A549 (cell line): ENCODE data around the gene PIK3C3.

Source experiments
- CHD4 ChIP-seq: fragments of 200-600 bp; sonication (generic); IDR thresholded peaks from 2 replicates; pipeline ENCODE4 v1.6.1; 2016; ENCODE audit warnings: antibody characterized with exemption, mild to moderate bottlenecking, borderline replicate concordance
- KDM1A ChIP-seq: fragments of 200-600 bp; sonication (generic); IDR thresholded peaks from 2 replicates; pipeline ENCODE4 v1.6.1; 2016; ENCODE audit warnings: low read depth, mild to moderate bottlenecking
- RARB ChIP-seq: fragments of 250-450 bp; sonication (Bioruptor Pico); IDR thresholded peaks from 2 replicates; pipeline ENCODE4 v1.8.0; 2021; ENCODE audit warnings: mild to moderate bottlenecking, moderate library complexity
- SREBF2 ChIP-seq: fragments of 450-650 bp; IDR thresholded peaks from 2 replicates; pipeline ENCODE4 v1.6.1; 2014; ENCODE audit warnings: mild to moderate bottlenecking, moderate library complexity
- TF ChIP-seq, protein P1 (sequence below): fragments of >200 bp; sonication (Bioruptor Twin); formaldehyde crosslinking; IDR thresholded peaks from 3 replicates; pipeline ENCODE4 v1.5.1; 2016
- TF ChIP-seq, protein P2 (sequence below): fragments of 250-450 bp; sonication (Bioruptor Pico); IDR thresholded peaks from 2 replicates; pipeline ENCODE4 v1.5.0; 2021; ENCODE audit warnings: mild to moderate bottlenecking, moderate library complexity, borderline replicate concordance
- TF ChIP-seq, protein P3 (sequence below): fragments of 200-600 bp; sonication (generic); IDR thresholded peaks from 2 replicates; pipeline ENCODE4 v1.6.1; 2016; ENCODE audit warnings: antibody characterized with exemption, mild to moderate bottlenecking, moderate library complexity

DNA sequence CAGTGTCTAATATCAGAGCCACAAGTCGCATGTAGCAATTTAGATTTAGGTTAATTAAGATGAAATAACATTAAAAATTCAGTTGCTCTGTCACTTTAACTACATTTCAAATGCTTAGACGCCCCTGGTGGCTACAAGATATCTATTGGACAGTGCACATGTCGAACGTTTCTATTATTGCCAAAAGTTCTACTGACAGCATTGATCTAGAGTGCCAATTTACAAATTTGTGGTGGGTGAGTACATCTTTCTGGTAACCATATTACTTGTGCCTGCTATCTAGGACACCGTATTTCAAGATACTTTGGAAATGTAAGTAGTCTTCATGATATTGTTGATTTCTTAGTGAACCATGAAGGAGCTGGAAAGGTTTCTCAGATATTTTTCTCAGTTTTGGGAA, 20.2 kb downstream of the PIK3C3 start:
- no peak for TF ChIP-seq CHD4
- TF ChIP-seq, protein P1, sequence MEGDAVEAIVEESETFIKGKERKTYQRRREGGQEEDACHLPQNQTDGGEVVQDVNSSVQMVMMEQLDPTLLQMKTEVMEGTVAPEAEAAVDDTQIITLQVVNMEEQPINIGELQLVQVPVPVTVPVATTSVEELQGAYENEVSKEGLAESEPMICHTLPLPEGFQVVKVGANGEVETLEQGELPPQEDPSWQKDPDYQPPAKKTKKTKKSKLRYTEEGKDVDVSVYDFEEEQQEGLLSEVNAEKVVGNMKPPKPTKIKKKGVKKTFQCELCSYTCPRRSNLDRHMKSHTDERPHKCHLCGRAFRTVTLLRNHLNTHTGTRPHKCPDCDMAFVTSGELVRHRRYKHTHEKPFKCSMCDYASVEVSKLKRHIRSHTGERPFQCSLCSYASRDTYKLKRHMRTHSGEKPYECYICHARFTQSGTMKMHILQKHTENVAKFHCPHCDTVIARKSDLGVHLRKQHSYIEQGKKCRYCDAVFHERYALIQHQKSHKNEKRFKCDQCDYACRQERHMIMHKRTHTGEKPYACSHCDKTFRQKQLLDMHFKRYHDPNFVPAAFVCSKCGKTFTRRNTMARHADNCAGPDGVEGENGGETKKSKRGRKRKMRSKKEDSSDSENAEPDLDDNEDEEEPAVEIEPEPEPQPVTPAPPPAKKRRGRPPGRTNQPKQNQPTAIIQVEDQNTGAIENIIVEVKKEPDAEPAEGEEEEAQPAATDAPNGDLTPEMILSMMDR: no peak
- TF ChIP-seq, protein P2, sequence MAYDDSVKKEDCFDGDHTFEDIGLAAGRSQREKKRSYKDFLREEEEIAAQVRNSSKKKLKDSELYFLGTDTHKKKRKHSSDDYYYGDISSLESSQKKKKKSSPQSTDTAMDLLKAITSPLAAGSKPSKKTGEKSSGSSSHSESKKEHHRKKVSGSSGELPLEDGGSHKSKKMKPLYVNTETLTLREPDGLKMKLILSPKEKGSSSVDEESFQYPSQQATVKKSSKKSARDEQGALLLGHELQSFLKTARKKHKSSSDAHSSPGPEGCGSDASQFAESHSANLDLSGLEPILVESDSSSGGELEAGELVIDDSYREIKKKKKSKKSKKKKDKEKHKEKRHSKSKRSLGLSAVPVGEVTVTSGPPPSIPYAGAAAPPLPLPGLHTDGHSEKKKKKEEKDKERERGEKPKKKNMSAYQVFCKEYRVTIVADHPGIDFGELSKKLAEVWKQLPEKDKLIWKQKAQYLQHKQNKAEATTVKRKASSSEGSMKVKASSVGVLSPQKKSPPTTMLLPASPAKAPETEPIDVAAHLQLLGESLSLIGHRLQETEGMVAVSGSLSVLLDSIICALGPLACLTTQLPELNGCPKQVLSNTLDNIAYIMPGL (CRISPR knock-in tag): no peak
- no peak for TF ChIP-seq KDM1A
- TF ChIP-seq RARB (CRISPR knock-in tag): no peak
- TF ChIP-seq, protein P3, sequence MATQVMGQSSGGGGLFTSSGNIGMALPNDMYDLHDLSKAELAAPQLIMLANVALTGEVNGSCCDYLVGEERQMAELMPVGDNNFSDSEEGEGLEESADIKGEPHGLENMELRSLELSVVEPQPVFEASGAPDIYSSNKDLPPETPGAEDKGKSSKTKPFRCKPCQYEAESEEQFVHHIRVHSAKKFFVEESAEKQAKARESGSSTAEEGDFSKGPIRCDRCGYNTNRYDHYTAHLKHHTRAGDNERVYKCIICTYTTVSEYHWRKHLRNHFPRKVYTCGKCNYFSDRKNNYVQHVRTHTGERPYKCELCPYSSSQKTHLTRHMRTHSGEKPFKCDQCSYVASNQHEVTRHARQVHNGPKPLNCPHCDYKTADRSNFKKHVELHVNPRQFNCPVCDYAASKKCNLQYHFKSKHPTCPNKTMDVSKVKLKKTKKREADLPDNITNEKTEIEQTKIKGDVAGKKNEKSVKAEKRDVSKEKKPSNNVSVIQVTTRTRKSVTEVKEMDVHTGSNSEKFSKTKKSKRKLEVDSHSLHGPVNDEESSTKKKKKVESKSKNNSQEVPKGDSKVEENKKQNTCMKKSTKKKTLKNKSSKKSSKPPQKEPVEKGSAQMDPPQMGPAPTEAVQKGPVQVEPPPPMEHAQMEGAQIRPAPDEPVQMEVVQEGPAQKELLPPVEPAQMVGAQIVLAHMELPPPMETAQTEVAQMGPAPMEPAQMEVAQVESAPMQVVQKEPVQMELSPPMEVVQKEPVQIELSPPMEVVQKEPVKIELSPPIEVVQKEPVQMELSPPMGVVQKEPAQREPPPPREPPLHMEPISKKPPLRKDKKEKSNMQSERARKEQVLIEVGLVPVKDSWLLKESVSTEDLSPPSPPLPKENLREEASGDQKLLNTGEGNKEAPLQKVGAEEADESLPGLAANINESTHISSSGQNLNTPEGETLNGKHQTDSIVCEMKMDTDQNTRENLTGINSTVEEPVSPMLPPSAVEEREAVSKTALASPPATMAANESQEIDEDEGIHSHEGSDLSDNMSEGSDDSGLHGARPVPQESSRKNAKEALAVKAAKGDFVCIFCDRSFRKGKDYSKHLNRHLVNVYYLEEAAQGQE: no peak
- TF ChIP-seq SREBF2: no peak
